Fibroblast of villous mesenchyme (primary cell): ENCODE results near the gene DHODH. TPM values are rescaled to one million over a fixed set of nuclear protein-coding genes. Genes with fewer than 3 reads are reported as not detected.
"Not testable (repeated sequence)": the region's sequence is repeated elsewhere in the genome, so short reads cannot be mapped to it uniquely, and the experiment has no call there.

ENCODE experiments used
- DNase-seq: peaks from one replicate; pipeline ENCODE4 v3.0.0-alpha.2; 2010; ENCODE audit warnings: low read depth
- H3K4me3 ChIP-seq: 2 replicates; pipeline ENCODE4 v1.5.1; 2011; ENCODE audit warnings: low read depth, mild to moderate bottlenecking, low read length
- total RNA-seq: library from RNA; depleted of rRNA; stranded (reverse); fragments of >200 nt; gene quantifications from 2 replicates; pipeline ENCODE4 v1.2.3, GENCODE V29; 2012
- TF ChIP-seq, protein P1 (sequence below): IDR thresholded peaks from 2 replicates; pipeline ENCODE4 v1.5.1; 2012; ENCODE audit warnings: low read depth, mild to moderate bottlenecking, low read length; ENCODE audit not compliant: insufficient read depth

The DHODH gene
- total RNA-seq, 1 donor = 3.5 TPM

DNA sequence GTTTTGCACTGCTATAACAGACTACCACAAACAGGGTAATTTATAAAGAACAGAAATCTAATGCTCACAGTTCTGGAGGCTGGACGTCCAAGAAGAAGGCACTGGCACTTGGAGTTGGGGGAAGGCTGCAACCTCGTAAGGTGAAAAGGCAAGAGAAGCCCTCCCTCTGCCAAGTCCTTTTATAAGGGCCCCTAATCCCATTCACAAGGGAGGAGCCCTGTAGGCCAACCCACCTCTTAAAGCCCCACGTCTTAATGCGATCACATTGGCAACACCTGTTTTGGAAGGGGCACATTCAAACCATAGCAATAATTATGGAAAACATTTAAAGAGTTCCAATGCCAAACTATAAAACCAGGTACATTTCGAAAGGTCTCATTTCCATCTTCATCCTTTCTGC is 13.5 kb upstream of the DHODH start:
- DNase-seq = no peak
- no peak overlapping the region for H3K4me3 ChIP-seq
- TF ChIP-seq, protein P1, sequence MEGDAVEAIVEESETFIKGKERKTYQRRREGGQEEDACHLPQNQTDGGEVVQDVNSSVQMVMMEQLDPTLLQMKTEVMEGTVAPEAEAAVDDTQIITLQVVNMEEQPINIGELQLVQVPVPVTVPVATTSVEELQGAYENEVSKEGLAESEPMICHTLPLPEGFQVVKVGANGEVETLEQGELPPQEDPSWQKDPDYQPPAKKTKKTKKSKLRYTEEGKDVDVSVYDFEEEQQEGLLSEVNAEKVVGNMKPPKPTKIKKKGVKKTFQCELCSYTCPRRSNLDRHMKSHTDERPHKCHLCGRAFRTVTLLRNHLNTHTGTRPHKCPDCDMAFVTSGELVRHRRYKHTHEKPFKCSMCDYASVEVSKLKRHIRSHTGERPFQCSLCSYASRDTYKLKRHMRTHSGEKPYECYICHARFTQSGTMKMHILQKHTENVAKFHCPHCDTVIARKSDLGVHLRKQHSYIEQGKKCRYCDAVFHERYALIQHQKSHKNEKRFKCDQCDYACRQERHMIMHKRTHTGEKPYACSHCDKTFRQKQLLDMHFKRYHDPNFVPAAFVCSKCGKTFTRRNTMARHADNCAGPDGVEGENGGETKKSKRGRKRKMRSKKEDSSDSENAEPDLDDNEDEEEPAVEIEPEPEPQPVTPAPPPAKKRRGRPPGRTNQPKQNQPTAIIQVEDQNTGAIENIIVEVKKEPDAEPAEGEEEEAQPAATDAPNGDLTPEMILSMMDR = no peak

GRCh38 chr16:71997578-71997977 is 11.0 kb upstream of the DHODH start:
- H3K4me3 ChIP-seq, DNase-seq: not testable (repeated sequence)

DNA sequence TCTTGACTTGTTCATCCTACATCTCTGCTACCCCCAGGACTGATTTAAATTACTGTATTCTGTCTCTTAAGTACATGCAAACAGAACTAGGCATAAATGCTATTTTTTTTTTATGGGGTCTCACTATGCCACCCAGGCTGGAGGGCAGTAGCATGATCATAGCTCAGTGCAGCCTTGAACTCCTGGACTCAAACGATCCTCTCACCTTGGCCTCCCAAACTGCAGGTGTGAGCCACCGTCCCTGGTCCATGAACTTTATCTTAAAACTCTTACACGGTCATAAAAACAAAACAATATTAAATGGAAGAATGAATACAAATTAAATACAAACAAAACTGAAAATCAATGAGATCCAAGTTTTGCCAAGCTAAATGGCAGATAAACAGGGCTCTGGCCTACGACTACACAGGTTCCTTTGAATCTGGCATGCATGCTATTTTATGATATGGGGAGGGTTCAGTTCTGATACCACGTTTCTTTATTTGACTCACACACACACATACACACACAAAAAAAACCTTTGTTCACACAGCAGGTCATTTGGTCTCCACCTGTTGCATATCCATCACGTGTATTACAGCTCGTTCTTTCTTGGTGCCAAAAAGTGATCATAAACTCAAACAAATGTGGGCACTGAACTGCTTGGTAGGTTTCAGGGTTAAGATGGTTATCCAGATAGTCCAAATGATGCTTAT is 7.2 kb upstream of the DHODH start:
- TF ChIP-seq, protein P1 = no peak
- no peak for DNase-seq
- no peak overlapping the region for H3K4me3 ChIP-seq

- no peak for DNase-seq
- H3K4me3 ChIP-seq = no peak overlapping the region
- TF ChIP-seq, protein P1 = no peak
These were observed 5.9 kb upstream of the DHODH start for GRCh38 chr16:72002619-72003018.

DNA sequence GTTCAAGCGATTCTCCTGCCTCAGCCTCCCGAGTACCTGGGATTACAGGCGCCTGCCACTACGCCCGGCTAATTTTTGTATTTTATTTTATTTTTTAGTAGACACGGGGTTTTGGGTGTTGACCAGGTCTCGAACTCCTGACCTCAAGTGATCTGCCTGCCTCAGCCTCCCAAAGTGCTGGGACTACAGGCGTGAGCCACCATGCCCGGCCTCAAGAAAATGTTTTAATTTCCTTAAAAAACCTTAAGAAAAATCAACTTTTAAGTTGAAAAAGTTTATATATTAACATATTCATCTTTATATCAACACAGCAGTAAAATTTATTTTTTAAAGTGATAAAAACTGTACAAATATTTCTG is 500 bp upstream of the DHODH start:
- not testable (repeated sequence) for H3K4me3 ChIP-seq, DNase-seq

- DNase-seq = no peak
- TF ChIP-seq, protein P1 = no peak
- H3K4me3 ChIP-seq = no peak overlapping the region
These were observed 1.2 kb downstream of the DHODH start for GRCh38 chr16:72009779-72010178.

DNA sequence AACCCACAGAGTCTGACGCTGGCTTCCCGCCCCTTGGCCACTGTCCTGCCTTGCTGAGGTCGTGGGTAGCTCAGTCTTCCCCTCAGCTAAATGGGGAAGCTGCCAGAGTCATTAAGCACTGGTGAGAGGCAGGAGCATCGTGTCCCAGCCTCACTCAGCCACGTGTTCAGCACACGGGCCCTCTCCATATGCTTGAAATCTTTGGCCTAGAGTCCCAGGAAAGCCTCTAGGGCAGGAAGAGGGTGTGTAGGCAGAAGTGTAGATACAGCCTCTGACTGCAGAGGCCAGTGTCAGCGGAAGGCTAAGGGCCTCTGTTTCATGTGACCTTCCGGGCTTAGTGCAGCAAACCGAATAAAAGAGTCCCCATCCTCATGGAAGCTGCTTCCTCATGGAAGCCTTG is 4.1 kb downstream of the DHODH start:
- no peak overlapping the region for H3K4me3 ChIP-seq
- TF ChIP-seq, protein P1 = no peak
- no peak for DNase-seq

GRCh38 chr16:72013389-72013788 is 4.8 kb downstream of the DHODH start:
- TF ChIP-seq, protein P1 = no peak
- no peak overlapping the region for H3K4me3 ChIP-seq
- peak; percentile 41 for DNase-seq
